GM12878 (cell line): ENCODE data around the gene APBA3. TPM values are rescaled to one million over a fixed set of nuclear protein-coding genes. Genes with fewer than 3 reads are reported as not detected.

ENCODE experiments used
- ATAC-seq: fragments of 200-7000 bp; cut with Tn5 transposase; 3 replicates; pipeline ENCODE4 v1.9.1; 2020; ENCODE audit warnings: mild to moderate bottlenecking, moderate library complexity
- BruUV-seq: library from RNA; stranded (reverse); fragments of 400-500 nt; replicated peaks from 2 replicates; lab custom pipeline; 2021; lab: Mats Ljungman, UMichigan
- CTCF ChIA-PET: fragments of 300-600 bp; sonication (Branson Sonifier 250); formaldehyde crosslinking; extraction: SDS; loops from one replicate; lab custom pipeline; 2021; ENCODE audit warnings: inconsistent platforms; lab: Yijun Ruan, JAX
- POLR2A ChIA-PET: fragments of 350-600 bp; formaldehyde crosslinking; extraction: SDS; loops from one replicate; lab custom pipeline; 2021; ENCODE audit warnings: inconsistent platforms; lab: Charles Lee
- RAD21 ChIA-PET: fragments of 300-600 bp; sonication (Branson Sonifier 250); formaldehyde crosslinking; loops from one replicate; lab custom pipeline; 2023; ENCODE audit warnings: antibody characterized with exemption; ENCODE audit not compliant: unreplicated experiment; lab: Charles Lee
- SMC1A ChIA-PET: fragments of 300-600 bp; sonication (Branson Sonifier 250); formaldehyde crosslinking; loops from one replicate; lab custom pipeline; 2023; ENCODE audit not compliant: unreplicated experiment, uncharacterized antibody; lab: Charles Lee
- DNase-seq: peaks from one replicate; pipeline ENCODE4 v3.0.0-alpha.2; 2011; ENCODE audit warnings: low read depth, low spot score
- FAIRE-seq: peaks from 3 replicates; lab custom pipeline; 2011; peaks lifted over from hg19 to GRCh38; lab: Jason Lieb, UNC
- H2AFZ ChIP-seq: 2 replicates; pipeline ENCODE4 v1.6.0; 2011; ENCODE audit warnings: low read depth, low read length, control low read depth; ENCODE audit not compliant: control insufficient read depth
- H3K27ac ChIP-seq: 2 replicates; pipeline ENCODE4 v1.5.1; 2011; ENCODE audit warnings: control low read depth; ENCODE audit not compliant: control insufficient read depth, insufficient read depth
- H3K27me3 ChIP-seq, 2 experiments: replicated peaks in 1 of 2; 2 replicates each; pipeline versions ENCODE4 v1.6.0 to v1.6.1; 2011; ENCODE audit warnings: low read length in 1 of 2; ENCODE audit not compliant: control insufficient read depth in 2 of 2, insufficient read depth in 2 of 2
- H3K36me3 ChIP-seq, 2 experiments: 2 replicates each; pipeline ENCODE4 v1.5.1; 2011; ENCODE audit warnings: low read length in 1 of 2; ENCODE audit not compliant: control insufficient read depth in 2 of 2, insufficient read depth in 2 of 2
- H3K4me1 ChIP-seq: 2 replicates; pipeline ENCODE4 v1.6.1; 2011; ENCODE audit warnings: mild to moderate bottlenecking, low read length, moderate library complexity, mixed read lengths; ENCODE audit not compliant: control insufficient read depth, insufficient read depth
- H3K4me2 ChIP-seq: 2 replicates; pipeline ENCODE4 v1.6.0; 2011; ENCODE audit warnings: control low read depth; ENCODE audit not compliant: control insufficient read depth, insufficient read depth
- H3K4me3 ChIP-seq: fragments of 200-600 bp; sonication (generic); 2 replicates; pipeline ENCODE4 v1.5.1; 2016
- H3K79me2 ChIP-seq: 2 replicates; pipeline ENCODE4 v1.6.0; 2011; ENCODE audit warnings: low read length; ENCODE audit not compliant: control insufficient read depth, insufficient read depth
- H3K9ac ChIP-seq: 2 replicates; pipeline ENCODE4 v1.8.0; 2011; ENCODE audit warnings: low read length, control low read depth, mixed read lengths; ENCODE audit not compliant: control insufficient read depth, insufficient read depth
- H3K9me3 ChIP-seq: replicated peaks from 3 replicates; pipeline ENCODE4 v1.5.1; 2011; ENCODE audit warnings: mild to moderate bottlenecking, low read length; ENCODE audit not compliant: control insufficient read depth, insufficient read depth
- H4K20me1 ChIP-seq: 2 replicates; pipeline ENCODE4 v1.6.0; 2011; ENCODE audit not compliant: control insufficient read depth, insufficient read depth
- CBX5 ChIP-seq: sonication (generic); IDR thresholded peaks from 2 replicates; pipeline ENCODE4 v1.6.1; 2016; ENCODE audit warnings: low read depth, moderate library complexity, mild to moderate bottlenecking, inconsistent platforms
- ETV6 ChIP-seq, 2 experiments: fragments of 450-650 bp in 1 of 2; IDR thresholded peaks in 1 of 2; conservative IDR thresholded peaks in 1 of 2; 2 replicates each; pipeline ENCODE4 v1.6.1; 2014; ENCODE audit warnings: antibody characterized with exemption in 1 of 2, borderline replicate concordance in 1 of 2, low read depth in 1 of 2, mild to moderate bottlenecking in 1 of 2, moderate library complexity in 1 of 2
- HCFC1 ChIP-seq: fragments of 150-350 bp; IDR thresholded peaks from 2 replicates; pipeline ENCODE4 v1.6.1; 2014; ENCODE audit warnings: low read length
- HDAC6 ChIP-seq: fragments of 200-600 bp; sonication (generic); IDR thresholded peaks from one replicate; pipeline ENCODE4 v1.8.0; 2017; ENCODE audit warnings: antibody characterized with exemption; ENCODE audit not compliant: unreplicated experiment
- IRF4 ChIP-seq: IDR thresholded peaks from 2 replicates; pipeline ENCODE4 v1.6.1; 2011; ENCODE audit warnings: low read depth, low read length
- JUND ChIP-seq: IDR thresholded peaks from 2 replicates; pipeline ENCODE4 v1.6.1; 2012; ENCODE audit warnings: low read depth, mild to moderate bottlenecking, low read length, improper control_type of control experiment, moderate library complexity
- PML ChIP-seq: IDR thresholded peaks from 2 replicates; pipeline ENCODE4 v1.6.1; 2012; ENCODE audit warnings: low read length, inconsistent platforms
- RAD21 ChIP-seq: IDR thresholded peaks from 2 replicates; pipeline ENCODE4 v1.6.1; 2011; ENCODE audit warnings: mild to moderate bottlenecking, low read depth, low read length, moderate library complexity; ENCODE audit not compliant: insufficient read depth
- RB1 ChIP-seq: fragments of 450-650 bp; formaldehyde crosslinking; IDR thresholded peaks from 2 replicates; pipeline ENCODE4 v1.6.1; 2017; ENCODE audit warnings: mild to moderate bottlenecking, borderline replicate concordance
- RBBP5 ChIP-seq: fragments of 200-600 bp; sonication (generic); conservative IDR thresholded peaks from 2 replicates; pipeline ENCODE4 v1.6.1; 2016
- TARDBP ChIP-seq: IDR thresholded peaks from 2 replicates; pipeline ENCODE4 v1.6.1; 2016; ENCODE audit warnings: borderline replicate concordance
- WGBS: methylation state at CpG from one replicate; pipeline ENCODE4 v1.1.6; 2016; ENCODE audit warnings: low lambda C conversion rate; ENCODE audit not compliant: insufficient replicate concordance, insufficient coverage; ENCODE audit errors: missing lambda C conversion rate; 5-methylcytosine and 5-hydroxymethylcytosine counted together
- in situ Hi-C: fragments of 300-500 bp; cut with MboI; formaldehyde crosslinking; loops from 9 replicates; pipeline ENCODE4 v1.14.3; 2018; ENCODE audit warnings: mixed read lengths
- intact Hi-C: fragments of 100-400 bp; cut with micrococcal nuclease; formaldehyde crosslinking; loops from one replicate; pipeline ENCODE4 v1.14.2; 2022; ENCODE audit not compliant: unreplicated experiment
- polyA plus RNA-seq, 11 experiments: library from polyadenylated mRNA; depleted of rRNA in 4 of 11; unstranded in 6 of 11; stranded (reverse) in 5 of 11; fragments of >200 nt; fragmentation: Nextera tagmentation in 4 of 11; fragmentation: Illumina TruSeq in 1 of 11; extraction: Ambion mirVana in 4 of 11; extraction: Trizol in 1 of 11; gene quantifications; 1 replicate in 1 of 11; 2 replicates in 10 of 11; pipeline versions ENCODE4 v1.2.1 to v1.2.3, GENCODE V29; 2011 to 2016; ENCODE audit warnings: inconsistent platforms in 2 of 11, missing spikeins in 2 of 11, low read depth in 1 of 11
- total RNA-seq, 4 experiments: library from RNA; depleted of rRNA in 3 of 4; stranded (reverse); fragments of >200 nt in 3 of 4; fragmentation: Illumina TruSeq in 1 of 4; extraction: Trizol in 1 of 4; gene quantifications; 2 replicates each; pipeline versions ENCODE4 v1.2.1 to v1.2.3, GENCODE V29; 2013 to 2021
- TF ChIP-seq, protein P1 (sequence below): fragments of 450-650 bp; IDR thresholded peaks from 2 replicates; pipeline ENCODE4 v1.6.1; 2016; ENCODE audit warnings: mild to moderate bottlenecking, moderate library complexity, borderline replicate concordance

Gene APBA3
- total and polyA plus RNA-seq, 10 of the 15 experiments (the other 5 are each of a cell fraction or from before 2014, with no cell fraction given) = 0.31 to 36.4 (median 18.3) TPM

DNA sequence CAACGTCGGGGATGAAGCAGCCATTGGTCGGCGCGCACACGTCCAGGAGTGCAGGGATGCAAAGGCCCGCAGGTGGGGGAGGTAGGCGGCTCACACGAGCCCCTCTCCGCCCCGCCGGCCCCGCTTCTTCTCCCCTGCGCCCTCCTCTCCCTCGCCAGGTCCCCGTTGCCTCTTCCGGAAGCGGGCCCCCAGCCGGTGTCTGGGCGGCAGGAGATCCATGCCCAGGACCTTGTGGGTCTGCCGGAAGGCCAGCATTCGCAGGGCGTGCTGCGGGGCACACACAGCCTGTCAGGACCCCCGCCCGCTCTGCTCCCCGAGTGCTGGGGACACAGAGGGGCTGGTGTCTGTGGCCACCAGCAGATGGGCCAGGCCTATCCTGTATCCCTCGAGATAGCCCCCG is 44.4 kb upstream of the APBA3 start:
- ATAC-seq = no peak
- CTCF ChIA-PET = no interaction called here
- H3K27ac ChIP-seq = no peak overlapping the region
- in situ Hi-C loops = no loop called here
- H3K4me3 ChIP-seq = no peak overlapping the region
- H2AFZ ChIP-seq = no peak overlapping the region
- FAIRE-seq = no peak
- no peaks in the 10 kb centered on the region for H4K20me1 ChIP-seq
- peaks cover 2 to 4% of the 10 kb centered on the region in 2 experiments; a peak in 3 of 4 replicates for H3K27me3 ChIP-seq
- intact Hi-C loops = no loop called here
- TF ChIP-seq, protein P1, sequence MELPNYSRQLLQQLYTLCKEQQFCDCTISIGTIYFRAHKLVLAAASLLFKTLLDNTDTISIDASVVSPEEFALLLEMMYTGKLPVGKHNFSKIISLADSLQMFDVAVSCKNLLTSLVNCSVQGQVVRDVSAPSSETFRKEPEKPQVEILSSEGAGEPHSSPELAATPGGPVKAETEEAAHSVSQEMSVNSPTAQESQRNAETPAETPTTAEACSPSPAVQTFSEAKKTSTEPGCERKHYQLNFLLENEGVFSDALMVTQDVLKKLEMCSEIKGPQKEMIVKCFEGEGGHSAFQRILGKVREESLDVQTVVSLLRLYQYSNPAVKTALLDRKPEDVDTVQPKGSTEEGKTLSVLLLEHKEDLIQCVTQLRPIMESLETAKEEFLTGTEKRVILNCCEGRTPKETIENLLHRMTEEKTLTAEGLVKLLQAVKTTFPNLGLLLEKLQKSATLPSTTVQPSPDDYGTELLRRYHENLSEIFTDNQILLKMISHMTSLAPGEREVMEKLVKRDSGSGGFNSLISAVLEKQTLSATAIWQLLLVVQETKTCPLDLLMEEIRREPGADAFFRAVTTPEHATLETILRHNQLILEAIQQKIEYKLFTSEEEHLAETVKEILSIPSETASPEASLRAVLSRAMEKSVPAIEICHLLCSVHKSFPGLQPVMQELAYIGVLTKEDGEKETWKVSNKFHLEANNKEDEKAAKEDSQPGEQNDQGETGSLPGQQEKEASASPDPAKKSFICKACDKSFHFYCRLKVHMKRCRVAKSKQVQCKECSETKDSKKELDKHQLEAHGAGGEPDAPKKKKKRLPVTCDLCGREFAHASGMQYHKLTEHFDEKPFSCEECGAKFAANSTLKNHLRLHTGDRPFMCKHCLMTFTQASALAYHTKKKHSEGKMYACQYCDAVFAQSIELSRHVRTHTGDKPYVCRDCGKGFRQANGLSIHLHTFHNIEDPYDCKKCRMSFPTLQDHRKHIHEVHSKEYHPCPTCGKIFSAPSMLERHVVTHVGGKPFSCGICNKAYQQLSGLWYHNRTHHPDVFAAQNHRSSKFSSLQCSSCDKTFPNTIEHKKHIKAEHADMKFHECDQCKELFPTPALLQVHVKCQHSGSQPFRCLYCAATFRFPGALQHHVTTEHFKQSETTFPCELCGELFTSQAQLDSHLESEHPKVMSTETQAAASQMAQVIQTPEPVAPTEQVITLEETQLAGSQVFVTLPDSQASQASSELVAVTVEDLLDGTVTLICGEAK = no peak
- H3K4me2 ChIP-seq = no peak overlapping the region
- BruUV-seq = no TSS peak
- H3K79me2 ChIP-seq = no peaks in the 10 kb centered on the region
- no peaks in the 10 kb centered on the region for H3K36me3 ChIP-seq
- H3K9ac ChIP-seq = no peak overlapping the region
- POLR2A ChIA-PET = no interaction called here
- no peaks in the 10 kb centered on the region; the same call in 2 of the 3 replicates for H3K9me3 ChIP-seq
- DNase-seq = no peak
- H3K4me1 ChIP-seq = peaks cover 12% of the 10 kb centered on the region
- RAD21 ChIA-PET = no interaction called here
- SMC1A ChIA-PET = no interaction called here
- 79% methylated on average over 14 of the region's 29 CpGs for WGBS

DNA sequence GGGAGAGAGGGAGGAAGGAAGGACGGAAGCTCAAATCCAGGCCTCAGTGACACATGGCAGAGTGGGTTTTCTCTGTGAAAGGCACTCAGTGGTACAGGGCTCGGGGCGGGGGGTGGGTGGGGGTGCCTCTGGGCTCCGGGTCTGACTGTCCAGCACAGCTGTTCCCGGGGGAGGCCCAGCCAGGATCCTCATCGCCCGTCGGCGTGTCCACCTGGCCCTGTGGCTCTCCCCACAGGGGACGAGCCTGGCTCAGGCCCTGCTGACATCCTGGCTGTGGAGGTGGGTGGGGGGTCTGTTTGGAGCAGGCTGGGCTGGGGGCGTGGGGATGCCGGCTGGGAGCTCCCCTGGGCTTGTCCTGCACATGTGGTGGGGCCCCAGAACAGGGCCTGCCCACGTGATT is 42.9 kb upstream of the APBA3 start:
- Histone ChIP-seq H3K9ac (no peak overlapping the region), H3K36me3 (no peaks in the 10 kb centered on the region), H4K20me1 (no peaks in the 10 kb centered on the region), H3K27ac (no peak overlapping the region), H3K27me3 (peaks cover 2 to 4% of the 10 kb centered on the region in 2 experiments; a peak in 3 of 4 replicates), H3K4me3 (no peak overlapping the region), H3K9me3 (no peaks in the 10 kb centered on the region; the same call in 2 of the 3 replicates), H3K79me2 (no peaks in the 10 kb centered on the region), H3K4me1 (0 out of 2 replicates have a peak, but pooled peaks cover 4% of the 10 kb centered on the region), H3K4me2 (no peak overlapping the region), H2AFZ (no peak overlapping the region)
- DNase-seq (no peak), FAIRE-seq (no peak), ATAC-seq (no peak)
- BruUV-seq = no TSS peak
- intact Hi-C loops = no loop called here
- ChIA-PET SMC1A (no interaction called here), POLR2A (no interaction called here), RAD21 (no interaction called here), CTCF (interaction anchor here (1.5 kb wide), 1 partner anchor 8 kb away, joined by 3 read pairs; no protein-coding TSS in a partner anchor)
- in situ Hi-C loops = no loop called here
- WGBS = 71% methylated on average over 11 of the region's 13 CpGs
- TF ChIP-seq IRF4 = no peak
- TF ChIP-seq PML = no peak
- no peak for TF ChIP-seq RB1
- TF ChIP-seq CBX5 = no peak
- no peak for TF ChIP-seq TARDBP
- TF ChIP-seq RBBP5 = no peak
- no peak for TF ChIP-seq RAD21
- TF ChIP-seq JUND = no peak
- no peak for TF ChIP-seq HDAC6
- no peak for TF ChIP-seq ETV6 (conservative IDR thresholded peaks at IDR 0.05 in 1 of 2, IDR thresholded peaks at IDR 0.05 in 1 of 2; ENCODE audit: borderline replicate concordance in 1 of 2, low read depth in 1 of 2)
- TF ChIP-seq HCFC1 = no peak
